Measurements from ENCODE around the gene RBM43.

GRCh38 chr2:151282401-151282800 lies 20.7 kb upstream of the RBM43 start:
- no peak for TF ChIP-seq CTCF (IDR thresholded peaks at IDR 0.05)
- no peak for TF ChIP-seq POLR2A (IDR thresholded peaks at IDR 0.05)
